Caco-2 (cell line): ENCODE results near the gene INPP4A. TPM values are rescaled to one million over a fixed set of nuclear protein-coding genes. Genes with fewer than 3 reads are reported as not detected.

Experiments
- BruUV-seq: library from RNA; stranded (reverse); fragments of 400-500 nt; replicated peaks from 2 replicates; lab custom pipeline; 2021; lab: Mats Ljungman, UMichigan
- CTCF ChIA-PET: fragments of 300-600 bp; sonication (Branson Sonifier 250); formaldehyde crosslinking; loops from one replicate; lab custom pipeline; 2022; ENCODE audit warnings: antibody characterized with exemption; lab: Charles Lee
- POLR2A ChIA-PET: fragments of 300-600 bp; sonication (Branson Sonifier 250); formaldehyde crosslinking; loops from one replicate; lab custom pipeline; 2022; ENCODE audit warnings: antibody characterized with exemption; lab: Charles Lee
- DNase-seq, 2 experiments: peaks; one replicate each; pipeline versions ENCODE4 v3.0.0 to v3.0.0-alpha.2; 2020 to 2022
- H3K27me3 ChIP-seq: replicated peaks from 2 replicates; pipeline ENCODE4 v1.6.0; 2011; ENCODE audit warnings: low read length; ENCODE audit not compliant: control insufficient read depth, insufficient read depth
- H3K36me3 ChIP-seq: 2 replicates; pipeline ENCODE4 v1.5.1; 2011; ENCODE audit warnings: low read length; ENCODE audit not compliant: control insufficient read depth, insufficient read depth
- H3K4me1 ChIP-seq: fragments of 250-450 bp; sonication (Bioruptor Pico); 2 replicates; pipeline ENCODE4 v1.5.1; 2020; ENCODE audit warnings: mild to moderate bottlenecking
- H3K4me3 ChIP-seq: 2 replicates; pipeline ENCODE4 v1.5.1; 2011; ENCODE audit warnings: low read depth, mild to moderate bottlenecking, control low read depth, low read length
- H3K9me3 ChIP-seq: fragments of 250-450 bp; sonication (Bioruptor Pico); 2 replicates; pipeline ENCODE4 v1.5.1; 2020; ENCODE audit warnings: mild to moderate bottlenecking, moderate library complexity
- H3K27ac Mint-ChIP-seq: one replicate; pipeline ENCODE4 v1.8.0; 2022; ENCODE audit warnings: mixed read lengths; ENCODE audit not compliant: unreplicated experiment
- H3K27me3 Mint-ChIP-seq: one replicate; pipeline ENCODE4 v1.8.0; 2022; ENCODE audit warnings: mixed read lengths; ENCODE audit not compliant: insufficient read depth, unreplicated experiment
- H3K36me3 Mint-ChIP-seq: one replicate; pipeline ENCODE4 v1.8.0; 2022; ENCODE audit warnings: mild to moderate bottlenecking, mixed read lengths; ENCODE audit not compliant: insufficient read depth, unreplicated experiment
- H3K4me1 Mint-ChIP-seq: one replicate; pipeline ENCODE4 v1.8.0; 2022; ENCODE audit warnings: low read depth, mixed read lengths; ENCODE audit not compliant: unreplicated experiment
- H3K4me3 Mint-ChIP-seq: one replicate; pipeline ENCODE4 v1.8.0; 2022; ENCODE audit warnings: mild to moderate bottlenecking, moderate library complexity, mixed read lengths; ENCODE audit not compliant: unreplicated experiment
- H3K9me3 Mint-ChIP-seq: one replicate; pipeline ENCODE4 v1.8.0; 2022; ENCODE audit warnings: mixed read lengths; ENCODE audit not compliant: unreplicated experiment
- intact Hi-C: fragments of 100-400 bp; cut with micrococcal nuclease; formaldehyde crosslinking; loops from one replicate; pipeline ENCODE4 v1.10.0; 2022; ENCODE audit not compliant: unreplicated experiment
- total RNA-seq: library from RNA; stranded (reverse); gene quantifications from 2 replicates; pipeline ENCODE4 v1.2.3, GENCODE V29; 2022
- TF ChIP-seq, protein P1 (sequence below), 2 experiments: fragments of 200-600 bp in 1 of 2; IDR thresholded peaks; 1 replicate in 1 of 2; 2 replicates in 1 of 2; pipeline versions ENCODE4 v1.5.1 to v1.8.0; 2011 to 2022; ENCODE audit warnings: antibody characterized with exemption in 1 of 2, control low read depth in 1 of 2, inconsistent platforms in 1 of 2, low read depth in 1 of 2, low read length in 1 of 2, mild to moderate bottlenecking in 1 of 2, moderate library complexity in 1 of 2; ENCODE audit not compliant: insufficient read depth in 1 of 2, severe bottlenecking in 1 of 2, unreplicated experiment in 1 of 2

The INPP4A gene
- total RNA-seq, 1 experiment from 2014 or later, result 26.3 TPM

DNA sequence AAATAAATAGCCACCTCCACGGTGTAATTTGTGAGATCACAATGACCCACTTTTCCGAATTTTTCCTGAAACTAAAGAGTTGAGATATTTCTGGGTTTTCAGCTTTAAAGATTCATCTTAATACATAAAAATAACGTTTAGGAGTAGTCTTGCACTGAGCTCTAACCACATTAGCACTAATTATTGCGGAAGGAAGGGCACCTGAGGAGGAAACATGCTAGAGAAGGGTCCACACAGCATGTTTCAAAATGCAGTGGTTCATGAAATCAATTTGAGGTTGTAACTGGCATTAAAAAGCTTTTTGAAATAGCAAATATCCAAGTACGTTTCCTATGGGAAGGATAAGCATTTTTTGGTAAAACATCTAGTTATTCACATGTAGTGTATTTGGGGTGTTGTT lies 8.4 kb downstream of the INPP4A start:
- no peak for DNase-seq
- BruUV-seq, result no TSS peak
- H3K4me3 Mint-ChIP-seq, result no peak overlapping the region
- intact Hi-C loops, result no loop called here
- Histone ChIP-seq H3K36me3 (no peaks in the 10 kb centered on the region), H3K4me3 (no peak overlapping the region), H3K27me3 (no peaks in the 10 kb centered on the region), H3K4me1 (no peaks in the 10 kb centered on the region), H3K9me3 (no peaks in the 10 kb centered on the region)
- TF ChIP-seq, protein P1, sequence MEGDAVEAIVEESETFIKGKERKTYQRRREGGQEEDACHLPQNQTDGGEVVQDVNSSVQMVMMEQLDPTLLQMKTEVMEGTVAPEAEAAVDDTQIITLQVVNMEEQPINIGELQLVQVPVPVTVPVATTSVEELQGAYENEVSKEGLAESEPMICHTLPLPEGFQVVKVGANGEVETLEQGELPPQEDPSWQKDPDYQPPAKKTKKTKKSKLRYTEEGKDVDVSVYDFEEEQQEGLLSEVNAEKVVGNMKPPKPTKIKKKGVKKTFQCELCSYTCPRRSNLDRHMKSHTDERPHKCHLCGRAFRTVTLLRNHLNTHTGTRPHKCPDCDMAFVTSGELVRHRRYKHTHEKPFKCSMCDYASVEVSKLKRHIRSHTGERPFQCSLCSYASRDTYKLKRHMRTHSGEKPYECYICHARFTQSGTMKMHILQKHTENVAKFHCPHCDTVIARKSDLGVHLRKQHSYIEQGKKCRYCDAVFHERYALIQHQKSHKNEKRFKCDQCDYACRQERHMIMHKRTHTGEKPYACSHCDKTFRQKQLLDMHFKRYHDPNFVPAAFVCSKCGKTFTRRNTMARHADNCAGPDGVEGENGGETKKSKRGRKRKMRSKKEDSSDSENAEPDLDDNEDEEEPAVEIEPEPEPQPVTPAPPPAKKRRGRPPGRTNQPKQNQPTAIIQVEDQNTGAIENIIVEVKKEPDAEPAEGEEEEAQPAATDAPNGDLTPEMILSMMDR (IDR thresholded peaks at IDR 0.05; ENCODE audit: insufficient read depth in 1 of 2, low read depth in 1 of 2, low read length in 1 of 2, severe bottlenecking in 1 of 2, unreplicated experiment in 1 of 2), result no peak
- peaks cover 13% of the 10 kb centered on the region for H3K4me1 Mint-ChIP-seq
- ChIA-PET CTCF (no interaction called here), POLR2A (no interaction called here)
- H3K9me3 Mint-ChIP-seq, result no peaks in the 10 kb centered on the region
- no peak overlapping the region for H3K27ac Mint-ChIP-seq
- no peaks in the 10 kb centered on the region for H3K27me3 Mint-ChIP-seq
- no peaks in the 10 kb centered on the region for H3K36me3 Mint-ChIP-seq

DNA sequence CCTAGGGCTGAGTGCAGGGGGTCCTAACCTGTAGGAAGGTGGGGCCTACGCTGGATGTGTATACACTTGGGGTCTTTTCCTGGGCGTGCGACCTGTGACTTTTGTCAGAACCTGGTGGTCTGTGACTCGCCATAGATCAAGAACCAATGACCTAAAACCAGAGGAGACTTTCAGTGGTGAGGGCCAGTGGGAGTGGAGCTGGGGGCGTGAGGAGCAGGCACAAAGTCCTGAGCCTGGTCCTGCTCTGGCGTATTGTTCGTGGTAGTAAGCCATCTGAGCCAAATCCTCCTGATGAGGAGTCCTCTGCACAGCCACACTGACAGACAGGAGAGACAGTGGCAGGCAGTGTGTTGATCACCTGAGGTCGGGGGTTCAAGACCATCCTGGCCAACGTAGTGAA lies 8.9 kb downstream of the INPP4A start:
- no peaks in the 10 kb centered on the region for H3K36me3 Mint-ChIP-seq
- no peaks in the 10 kb centered on the region for H3K27me3 ChIP-seq
- H3K9me3 ChIP-seq, result no peaks in the 10 kb centered on the region
- DNase-seq, result no peak
- no peaks in the 10 kb centered on the region for H3K36me3 ChIP-seq
- H3K27ac Mint-ChIP-seq, result no peak overlapping the region
- TF ChIP-seq, protein P1 (IDR thresholded peaks at IDR 0.05; ENCODE audit: insufficient read depth in 1 of 2, low read depth in 1 of 2, low read length in 1 of 2, severe bottlenecking in 1 of 2, unreplicated experiment in 1 of 2), result no peak
- BruUV-seq, result no TSS peak
- no peaks in the 10 kb centered on the region for H3K27me3 Mint-ChIP-seq
- H3K4me1 Mint-ChIP-seq, result peaks cover 13% of the 10 kb centered on the region
- intact Hi-C loops, result no loop called here
- ChIA-PET POLR2A (no interaction called here), CTCF (no interaction called here)
- H3K9me3 Mint-ChIP-seq, result no peaks in the 10 kb centered on the region
- H3K4me3 Mint-ChIP-seq, result no peak overlapping the region
- H3K4me1 ChIP-seq, result no peaks in the 10 kb centered on the region
- no peak overlapping the region for H3K4me3 ChIP-seq

DNA sequence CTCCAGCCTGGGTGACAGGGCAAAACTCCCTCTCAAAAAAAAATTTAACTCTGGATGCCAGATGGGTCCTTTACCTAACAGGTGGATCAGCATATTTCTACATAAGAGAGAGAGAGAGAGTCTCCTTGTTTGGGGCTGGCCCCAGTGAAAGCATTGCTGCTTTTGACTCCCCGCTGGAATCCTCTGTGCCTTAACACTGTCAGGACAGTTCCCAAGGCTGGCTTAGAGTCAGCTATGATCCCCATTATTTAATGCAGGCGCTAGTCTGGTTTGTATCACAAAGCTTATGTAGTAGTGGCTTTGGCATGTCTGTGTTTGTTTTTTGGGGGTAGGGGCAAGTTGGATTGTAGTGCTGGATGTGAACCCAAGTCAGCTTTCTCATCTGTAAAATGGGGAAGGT lies 9.4 kb downstream of the INPP4A start:
- Mint-ChIP-seq H3K27ac (no peak overlapping the region), H3K9me3 (no peaks in the 10 kb centered on the region)
- no peak for DNase-seq

More for the DNA sequence above, 9.4 kb downstream of the INPP4A start:
- Mint-ChIP-seq H3K4me1 (peaks cover 13% of the 10 kb centered on the region), H3K4me3 (no peak overlapping the region), H3K36me3 (no peaks in the 10 kb centered on the region), H3K27me3 (no peaks in the 10 kb centered on the region)
- H3K4me3 ChIP-seq, result no peak overlapping the region
- ChIA-PET POLR2A (no interaction called here), CTCF (no interaction called here)
- H3K36me3 ChIP-seq, result no peaks in the 10 kb centered on the region
- no peaks in the 10 kb centered on the region for H3K9me3 ChIP-seq
- intact Hi-C loops, result no loop called here
- no peaks in the 10 kb centered on the region for H3K27me3 ChIP-seq
- BruUV-seq, result no TSS peak
- no peaks in the 10 kb centered on the region for H3K4me1 ChIP-seq
- TF ChIP-seq, protein P1 (IDR thresholded peaks at IDR 0.05; ENCODE audit: insufficient read depth in 1 of 2, low read depth in 1 of 2, low read length in 1 of 2, severe bottlenecking in 1 of 2, unreplicated experiment in 1 of 2), result no peak
